NCI-H524 (cell line): Measurements from ENCODE around the gene EGLN1.
"Not testable (repeated sequence)": the region's sequence is repeated elsewhere in the genome, so short reads cannot be mapped to it uniquely, and the experiment has no call there.

Experiments used
- DNase-seq, 2 experiments: peaks; one replicate each; lab custom pipeline; 2025; lab: John Stamatoyannopoulos, UW

The EGLN1 gene

DNA sequence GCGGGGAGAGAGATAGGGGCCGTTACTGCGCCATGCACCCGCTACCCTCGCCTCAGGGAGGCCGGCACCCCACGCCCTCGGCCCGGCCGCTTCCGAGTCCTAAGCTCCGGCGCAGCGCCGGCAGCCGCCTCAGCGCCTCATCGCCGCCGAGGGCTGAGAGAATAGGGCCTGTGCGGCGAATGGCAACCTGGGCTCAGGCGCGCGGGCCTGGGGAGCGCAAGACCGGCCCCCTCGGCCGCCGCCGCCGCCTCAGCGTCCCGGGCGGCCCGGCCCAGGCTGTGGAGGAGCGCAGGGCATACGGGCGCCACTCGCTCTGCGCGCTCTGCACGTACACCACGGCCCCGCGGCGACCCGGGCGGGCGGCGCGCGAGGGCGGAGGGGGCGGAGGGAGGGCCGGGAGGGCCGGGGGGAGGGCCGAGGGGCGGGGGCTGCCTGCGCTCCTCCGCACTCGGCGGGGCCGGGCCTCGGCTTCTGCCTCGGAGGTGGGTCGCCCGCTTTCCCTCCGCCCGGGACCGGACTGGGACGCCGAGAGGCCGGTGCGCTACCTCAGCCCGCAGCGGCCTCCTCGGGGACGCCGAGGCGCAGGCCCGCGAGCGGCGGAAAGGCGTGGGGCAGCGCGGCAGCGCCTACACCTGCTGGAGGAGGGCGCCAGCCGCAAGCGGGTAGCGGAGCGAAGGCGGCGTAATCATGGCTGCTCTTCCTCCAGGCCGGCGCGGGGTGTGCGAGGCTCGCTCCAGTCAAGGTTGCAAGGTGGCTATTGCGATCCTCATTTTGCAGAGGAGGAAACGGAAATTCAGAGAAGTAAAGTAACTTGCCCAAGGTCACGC is at the start of gene EGLN1:
Gene EGLN1 (minus strand): TSS at position 317 of the 827 bp plus-strand sequence. CDS start 399 bp downstream, outside the sequence.
- DNase-seq: peak; percentile 39 to 73

DNA sequence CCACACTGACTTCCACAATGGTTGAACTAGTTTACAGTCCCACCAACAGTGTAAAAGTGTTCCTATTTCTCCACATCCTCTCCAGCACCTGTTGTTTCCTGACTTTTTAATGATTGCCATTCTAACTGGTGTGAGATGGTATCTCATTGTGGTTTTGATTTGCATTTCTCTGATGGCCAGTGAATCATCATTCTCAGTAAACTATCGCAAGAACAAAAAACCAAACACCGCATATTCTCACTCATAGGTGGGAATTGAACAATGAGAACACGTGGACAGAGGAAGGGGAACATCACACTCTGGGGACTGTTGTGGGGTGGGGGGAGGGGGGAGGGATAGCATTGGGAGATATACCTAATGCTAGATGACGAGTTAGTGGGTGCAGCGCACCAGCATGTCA is 49.4 kb upstream of the EGLN1 start:
- not testable (repeated sequence) for DNase-seq

DNA sequence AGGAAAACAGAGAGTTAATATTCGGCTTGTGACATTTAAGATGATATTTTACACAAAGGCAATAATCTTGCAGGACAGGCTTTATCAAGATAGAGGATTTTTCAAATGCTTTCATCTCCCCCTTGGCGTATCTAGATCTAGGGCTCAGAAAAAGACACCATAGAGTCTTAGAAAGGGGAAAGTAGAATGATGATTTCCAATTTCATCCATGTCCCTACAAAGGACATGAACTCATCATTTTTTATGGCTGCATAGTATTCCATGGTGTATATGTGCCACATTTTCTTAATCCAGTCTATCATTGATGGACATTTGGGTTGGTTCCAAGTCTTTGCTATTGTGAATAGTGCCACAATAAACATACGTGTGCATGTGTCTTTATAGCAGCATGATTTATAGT is 48.9 kb upstream of the EGLN1 start:
- DNase-seq: not testable (repeated sequence)

DNA sequence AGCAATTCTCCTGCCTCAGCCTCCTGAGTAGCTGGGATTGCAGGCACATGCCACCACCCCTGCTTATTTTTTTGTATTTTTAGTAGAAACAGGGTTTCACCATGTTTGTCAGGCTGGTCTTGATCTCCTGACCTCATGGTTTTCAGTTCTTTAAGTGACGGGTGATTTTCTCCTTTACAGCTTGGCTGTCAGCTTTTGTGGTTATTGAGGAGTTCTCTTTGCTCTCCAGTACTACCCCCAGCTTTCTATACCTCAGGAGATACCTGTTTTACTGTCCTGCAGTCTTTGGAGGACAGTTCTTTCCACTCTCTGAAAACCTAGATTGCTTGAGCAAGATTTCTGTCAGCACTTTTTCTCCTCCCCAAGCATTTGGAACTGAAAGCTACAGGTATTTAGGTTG is 45.9 kb upstream of the EGLN1 start:
- no peak for DNase-seq

DNA sequence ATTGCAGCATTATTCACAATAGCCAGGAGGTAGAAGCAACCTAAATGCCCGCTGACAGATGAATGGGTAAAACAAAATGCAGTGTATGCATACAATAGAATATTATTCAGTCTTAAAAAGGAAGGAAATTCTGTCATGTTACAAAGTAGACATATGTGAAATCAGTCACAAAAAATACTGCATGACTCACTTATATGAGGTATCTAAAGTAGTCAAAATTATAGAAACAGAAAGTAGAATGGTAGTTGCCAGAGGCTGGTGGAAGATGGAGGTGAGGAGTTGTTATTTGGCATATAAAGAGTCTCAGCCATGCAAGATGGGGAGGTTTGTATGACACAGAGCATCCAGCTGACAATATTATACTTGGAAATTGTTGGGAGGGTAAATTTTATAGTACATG is 43.0 kb upstream of the EGLN1 start:
- no peak for DNase-seq

DNA sequence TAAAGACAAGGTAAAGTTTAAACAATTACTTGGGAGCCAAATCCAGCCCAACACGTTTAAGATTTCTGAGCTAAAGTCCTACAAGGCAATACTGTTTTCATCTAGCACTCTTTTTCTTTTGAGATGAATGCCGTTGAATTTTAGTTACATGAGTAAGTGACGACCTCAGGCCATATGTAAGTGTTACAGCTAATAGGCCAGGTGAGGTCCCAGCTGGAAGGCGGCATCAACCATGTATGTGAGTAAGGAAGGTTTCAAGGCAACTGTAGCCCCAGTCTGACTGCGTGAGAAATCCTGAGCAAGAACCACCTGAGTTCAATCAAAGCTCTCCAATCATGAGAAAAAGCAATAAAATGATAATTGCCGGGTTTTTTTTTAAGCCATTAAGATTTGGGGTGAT is 41.5 kb upstream of the EGLN1 start:
- no peak for DNase-seq

DNA sequence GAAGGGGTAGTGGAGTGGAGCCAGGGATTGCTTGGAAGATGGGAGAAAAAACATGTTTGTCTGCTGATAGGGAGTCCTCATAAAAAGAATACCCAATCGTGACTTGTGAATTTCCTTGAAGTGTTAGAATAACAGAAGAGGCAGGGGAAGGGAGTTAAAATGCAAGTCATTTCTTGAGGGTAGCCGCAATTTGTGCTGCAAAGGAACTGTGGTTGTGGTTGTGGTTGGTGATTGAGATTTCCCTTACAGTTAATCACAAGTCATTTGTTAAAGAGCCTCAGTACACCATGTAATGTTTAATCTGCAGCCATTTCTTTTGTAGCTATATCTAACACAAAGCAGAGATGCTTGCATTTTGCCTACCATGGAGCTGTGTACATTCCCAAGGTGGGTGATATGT is 38.5 kb upstream of the EGLN1 start:
- DNase-seq: no peak

DNA sequence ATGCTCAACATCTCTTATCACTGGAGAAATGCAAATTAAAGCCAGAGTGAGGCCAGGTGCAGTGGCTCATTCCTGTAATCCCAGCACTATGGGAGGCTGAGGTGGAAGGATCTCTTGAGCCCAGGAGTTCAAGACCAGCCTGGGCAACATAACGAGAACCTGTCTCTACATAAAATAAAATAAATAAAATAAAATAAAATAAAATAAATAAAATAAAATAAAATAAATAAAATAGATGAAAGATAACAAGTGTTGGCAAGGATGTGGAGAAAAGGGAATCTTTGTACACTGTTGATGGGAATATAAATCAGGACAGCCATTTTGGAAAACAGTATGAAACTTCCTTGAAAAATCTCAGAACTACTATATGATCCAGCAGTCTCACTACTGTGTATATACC is 37.4 kb upstream of the EGLN1 start:
- not testable (repeated sequence) for DNase-seq

DNA sequence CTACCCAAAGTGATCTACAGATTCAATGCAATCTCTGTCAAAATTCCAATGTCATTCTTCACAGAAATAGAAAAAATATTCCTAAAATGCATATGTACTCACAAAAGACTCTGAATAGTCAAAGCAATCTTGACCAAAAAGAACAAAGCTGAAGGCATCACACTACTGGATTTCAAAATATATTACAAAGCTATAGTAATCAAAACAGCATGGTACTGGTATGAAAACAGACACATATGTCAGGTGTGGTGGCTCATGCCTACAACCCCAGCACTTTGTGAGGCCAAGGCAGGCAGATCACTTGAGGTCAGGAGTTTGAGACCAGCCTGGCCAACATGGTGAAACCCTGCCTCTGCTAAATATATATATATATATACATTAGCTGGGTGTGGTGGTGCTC is 35.9 kb upstream of the EGLN1 start:
- not testable (repeated sequence) for DNase-seq

DNA sequence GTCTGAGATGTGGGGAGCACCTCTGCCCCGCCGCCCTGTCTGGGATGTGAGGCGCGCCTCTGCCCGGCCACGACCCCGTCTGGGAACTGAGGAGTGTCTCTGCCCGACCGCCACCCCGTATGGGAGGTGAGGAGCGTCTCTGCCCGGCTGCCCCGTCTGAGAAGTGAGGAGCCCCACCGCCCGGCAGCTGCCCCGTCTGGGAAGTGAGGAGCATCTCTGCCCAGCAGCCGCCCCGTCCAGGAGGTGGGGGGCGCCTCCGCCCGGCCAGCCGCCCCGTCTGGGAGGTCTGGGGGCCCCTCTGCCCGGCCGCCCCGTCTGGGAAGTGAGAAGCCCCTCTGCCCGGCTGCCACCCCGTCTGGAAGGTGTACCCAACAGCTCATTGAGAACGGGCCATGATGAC is 32.0 kb upstream of the EGLN1 start:
- not testable (repeated sequence) for DNase-seq

DNA sequence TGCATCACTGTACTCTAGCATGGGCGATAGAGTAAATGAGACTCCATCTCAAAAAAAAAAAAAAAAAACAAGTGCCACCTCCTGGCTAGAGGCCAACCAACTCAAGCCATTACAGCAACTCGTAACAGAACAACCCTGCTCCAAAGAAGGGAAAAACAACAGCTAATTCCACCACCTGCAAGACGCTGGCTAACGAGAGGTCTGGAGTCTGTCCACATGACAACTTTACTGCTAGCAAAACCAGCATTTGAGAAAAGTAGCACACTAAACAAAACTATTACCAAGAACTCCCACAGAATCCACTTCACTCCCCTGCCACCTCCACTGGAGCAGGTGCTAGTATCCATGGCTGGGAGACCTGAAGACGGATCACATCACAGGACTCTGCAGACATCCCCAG is 24.1 kb upstream of the EGLN1 start:
- DNase-seq: no peak

DNA sequence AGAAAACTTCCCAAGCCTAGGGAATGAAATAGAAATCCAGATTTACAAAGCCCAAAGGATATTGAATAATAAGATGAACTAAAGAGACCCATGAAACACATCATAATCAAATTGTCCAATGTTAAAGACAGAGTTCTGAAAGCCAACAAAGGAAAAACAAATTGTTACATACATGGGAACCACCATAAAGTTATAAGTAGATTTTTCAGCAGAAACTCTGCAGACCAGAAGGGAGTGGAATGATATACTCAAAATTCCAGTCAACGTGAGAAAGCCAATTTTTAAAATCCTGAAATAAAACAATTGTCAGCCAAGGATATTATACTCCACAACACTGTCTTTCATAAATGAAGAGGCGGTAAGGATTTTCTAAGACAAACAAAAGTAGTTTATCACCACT is 22.0 kb upstream of the EGLN1 start:
- no peak for DNase-seq

DNA sequence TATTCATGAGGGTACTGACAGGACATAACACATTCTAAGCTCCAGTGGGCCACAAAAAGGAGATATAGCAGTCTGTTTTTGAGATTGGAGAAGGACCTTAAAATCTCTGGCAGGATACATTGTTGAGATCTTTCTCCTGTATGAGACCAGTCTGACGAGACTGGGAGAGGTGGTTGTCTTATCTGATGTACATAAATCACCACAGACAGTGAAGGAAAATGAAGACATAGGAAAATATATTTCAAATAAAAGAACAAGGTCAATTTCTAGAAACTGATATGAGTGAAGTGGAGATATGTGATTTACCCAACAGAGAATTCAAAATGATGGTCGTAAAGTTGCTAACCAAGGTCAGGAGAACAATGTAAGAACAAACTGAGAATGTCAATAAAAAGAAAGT is 21.3 kb upstream of the EGLN1 start:
- no peak for DNase-seq

DNA sequence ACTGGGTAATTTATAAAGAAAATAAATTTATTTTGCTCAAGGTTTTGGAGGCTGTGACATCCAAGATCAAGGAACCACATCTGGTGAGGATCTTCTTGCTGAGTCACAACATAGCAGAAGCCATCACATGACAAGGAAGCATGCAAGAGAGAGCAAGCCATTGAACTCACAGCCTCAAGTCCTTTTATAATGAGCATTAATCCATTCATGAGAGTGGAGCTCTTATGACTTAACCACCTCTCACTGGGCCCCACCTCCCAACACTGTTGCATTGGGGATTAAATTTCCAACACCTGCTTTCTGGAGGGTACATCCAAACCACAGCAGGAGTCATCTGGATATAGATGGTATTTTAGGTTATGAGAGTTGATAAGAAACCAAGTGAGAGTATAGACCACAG is 20.6 kb upstream of the EGLN1 start:
- DNase-seq: peak; percentile 28 to 66

DNA sequence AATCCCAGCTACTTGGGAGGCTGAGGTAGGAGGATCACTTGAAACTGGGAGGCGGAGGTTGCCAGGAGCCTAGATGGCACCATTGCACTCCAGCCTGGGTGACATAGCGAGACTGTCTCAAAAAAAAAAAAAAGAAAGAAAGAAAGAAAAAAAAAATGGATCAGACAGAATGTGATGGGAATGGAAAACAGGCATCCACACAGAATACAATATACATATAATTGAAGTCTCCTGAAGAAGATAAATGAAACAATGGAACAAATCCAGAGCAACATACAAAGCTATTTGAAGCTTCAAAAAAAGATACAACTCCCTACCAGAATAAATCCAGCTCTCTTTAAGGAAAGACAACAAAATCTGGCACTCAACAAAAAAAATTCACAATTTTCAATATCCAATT is 10.9 kb upstream of the EGLN1 start:
- no peak for DNase-seq

DNA sequence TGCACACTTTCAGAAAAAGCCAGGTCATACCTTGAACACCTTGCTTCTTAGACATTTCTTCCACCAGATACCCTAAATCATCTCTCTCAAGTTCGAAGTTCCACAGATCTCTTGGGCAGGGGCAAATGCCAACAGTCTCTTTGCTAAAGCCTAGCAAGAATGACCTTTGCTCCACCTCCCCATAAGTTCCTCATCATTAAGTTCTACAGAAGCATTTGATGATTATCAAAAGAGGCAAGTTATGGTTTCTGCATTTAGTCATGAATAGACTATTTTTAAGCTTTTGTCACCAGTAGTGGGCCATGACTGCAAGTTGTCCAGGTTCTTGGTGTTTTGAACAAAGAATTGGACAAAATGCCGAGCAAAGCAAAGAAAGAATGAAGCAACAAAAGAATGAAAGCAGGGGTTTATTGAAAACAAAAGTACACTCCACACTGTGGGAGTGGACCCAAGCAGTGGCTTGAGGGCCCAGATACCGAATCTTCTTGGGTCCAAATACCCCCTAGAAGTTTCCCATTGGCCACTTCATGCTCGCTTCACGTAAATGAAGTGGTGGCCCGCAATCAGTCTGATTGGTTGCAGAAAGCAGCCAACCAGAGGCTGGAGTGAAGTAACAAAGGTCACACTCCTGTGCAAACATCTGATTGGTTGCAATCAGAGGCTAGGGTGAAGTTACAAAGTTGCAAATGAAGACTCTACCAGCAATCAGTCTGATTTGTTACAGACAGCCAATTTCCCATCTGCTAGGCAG is 9.8 kb upstream of the EGLN1 start:
- no peak for DNase-seq

DNA sequence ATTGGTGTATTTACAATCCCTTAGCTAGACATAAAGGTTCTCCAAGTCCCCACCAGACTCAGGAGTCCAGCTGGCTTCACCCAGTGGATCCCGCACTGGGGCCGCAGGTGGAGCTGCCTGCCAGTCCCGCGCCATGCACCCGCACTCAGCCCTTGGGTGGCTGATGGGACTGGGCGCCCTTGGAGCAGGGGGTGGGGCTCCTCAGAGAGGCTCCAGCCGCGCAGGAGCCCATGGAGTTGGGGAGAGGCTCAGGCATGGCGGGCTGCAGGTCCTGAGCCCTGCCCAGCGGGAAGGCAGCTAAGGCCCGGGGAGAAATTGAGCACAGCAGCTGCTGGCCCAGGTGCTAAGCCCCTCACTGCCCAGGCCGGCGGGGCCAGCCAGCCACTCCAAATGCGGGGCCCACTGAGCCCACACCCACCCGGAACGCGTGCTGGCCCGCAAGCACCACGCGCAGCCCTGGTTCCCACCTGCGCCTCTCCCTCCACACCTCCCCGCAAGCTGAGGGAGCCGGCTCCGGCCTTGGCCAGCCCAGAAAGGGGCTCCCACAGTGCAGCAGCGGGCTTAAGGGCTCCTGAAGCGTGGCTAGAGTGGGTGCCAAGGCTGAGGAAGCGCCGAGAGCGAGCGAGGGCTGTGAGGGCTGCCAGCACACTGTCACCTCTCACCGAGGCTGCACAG is 8.7 kb upstream of the EGLN1 start:
- DNase-seq: not testable (repeated sequence)

DNA sequence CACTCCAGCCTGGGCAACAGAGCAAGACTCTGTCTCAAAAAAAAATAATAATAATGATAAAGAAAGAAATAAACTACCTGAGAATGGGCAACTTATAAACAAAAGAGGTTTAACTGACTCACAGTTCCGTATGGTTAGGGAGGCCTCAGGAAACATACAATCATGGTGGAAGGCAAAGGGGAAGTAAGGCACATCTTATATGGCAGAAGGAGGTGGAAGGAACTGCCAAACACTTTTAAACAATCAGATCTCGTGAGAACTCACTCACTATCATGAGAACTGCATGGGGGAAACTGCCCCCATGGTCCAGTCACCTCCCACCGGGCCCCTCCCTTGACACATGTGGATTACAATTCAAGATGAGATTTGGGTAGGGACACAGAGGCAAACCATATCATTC is 6.3 kb upstream of the EGLN1 start:
- DNase-seq: no peak

DNA sequence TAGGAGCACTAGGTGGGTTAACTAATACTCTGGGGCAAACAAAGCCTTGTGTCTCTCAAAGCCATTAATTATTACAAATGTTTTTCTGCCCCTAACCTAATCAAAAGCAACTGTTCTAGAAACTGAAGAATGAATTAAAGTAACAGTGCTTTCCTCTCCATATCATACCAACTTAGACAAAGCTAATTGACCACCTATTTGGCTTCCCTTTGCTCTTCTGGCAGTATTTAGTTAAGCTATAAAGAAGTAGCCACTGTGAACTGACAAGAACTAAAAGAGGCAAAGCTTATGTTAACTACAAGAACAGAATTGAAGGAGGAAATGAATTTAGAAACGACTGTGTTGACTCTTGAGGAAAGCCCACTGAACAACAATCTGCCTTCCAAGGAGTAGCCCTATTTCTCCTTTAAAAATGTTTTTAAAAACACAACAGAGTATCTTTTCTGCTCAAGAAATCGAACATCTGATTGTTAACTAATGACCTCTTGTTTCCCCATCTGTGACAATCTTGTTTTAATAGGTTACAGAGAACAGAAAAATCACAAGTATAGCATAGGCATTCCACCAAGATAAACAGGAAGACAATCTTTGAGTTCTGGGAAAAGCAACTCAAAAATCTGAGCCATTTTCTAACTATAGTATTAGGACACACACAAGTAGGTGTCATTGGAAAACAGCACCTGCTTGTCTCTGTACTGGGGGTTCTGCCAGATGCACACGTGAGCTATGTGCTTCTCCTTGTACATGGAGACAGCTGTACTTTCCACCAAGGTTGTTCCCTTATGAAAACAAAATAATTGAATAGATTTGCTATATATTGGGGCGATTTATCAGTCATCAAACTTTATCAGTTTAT is 3.1 kb upstream of the EGLN1 start:
- no peak for DNase-seq

DNA sequence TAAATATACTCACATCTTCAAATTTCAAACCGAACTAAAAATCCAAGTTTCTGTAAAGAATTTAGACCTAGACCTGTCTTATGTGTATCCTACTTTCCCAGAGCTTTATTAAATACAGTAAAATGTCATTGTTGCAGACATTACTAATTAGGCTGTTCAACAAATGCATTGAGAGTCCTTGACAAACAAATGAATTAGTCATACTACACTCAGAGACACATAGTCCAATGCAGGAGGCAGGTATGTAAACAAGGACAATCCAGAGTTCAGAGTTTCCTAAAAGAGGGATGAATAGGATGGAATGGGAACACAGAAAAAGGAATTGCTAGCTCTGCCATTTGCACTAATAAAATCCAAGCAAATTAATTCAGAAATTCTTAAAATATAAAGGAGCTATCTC is 1.6 kb upstream of the EGLN1 start:
- no peak for DNase-seq

DNA sequence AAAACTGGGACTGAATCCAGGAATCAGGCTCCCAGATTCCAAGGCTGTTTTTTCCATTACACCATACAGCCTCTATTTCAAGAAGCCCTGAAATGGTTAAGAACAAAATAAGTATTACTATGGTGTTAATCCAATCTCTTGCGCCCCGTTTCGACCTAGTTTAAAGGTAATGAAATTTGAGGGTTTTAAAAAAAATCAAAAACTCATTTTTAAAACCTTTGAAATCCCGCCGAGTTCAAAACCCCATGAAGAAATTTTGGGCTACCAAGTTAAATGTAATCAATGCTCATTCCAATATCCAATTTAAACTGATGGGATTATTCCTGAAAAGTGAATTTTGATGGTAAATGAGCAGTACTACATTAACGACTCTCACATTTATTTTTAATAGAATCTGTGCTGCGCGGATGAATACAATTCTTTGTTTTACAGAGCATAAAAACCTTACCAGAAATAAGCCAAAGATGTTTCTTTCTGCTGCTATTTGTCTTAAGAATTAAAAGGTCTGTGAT is 767 bp upstream of the EGLN1 start:
- no peak for DNase-seq

DNA sequence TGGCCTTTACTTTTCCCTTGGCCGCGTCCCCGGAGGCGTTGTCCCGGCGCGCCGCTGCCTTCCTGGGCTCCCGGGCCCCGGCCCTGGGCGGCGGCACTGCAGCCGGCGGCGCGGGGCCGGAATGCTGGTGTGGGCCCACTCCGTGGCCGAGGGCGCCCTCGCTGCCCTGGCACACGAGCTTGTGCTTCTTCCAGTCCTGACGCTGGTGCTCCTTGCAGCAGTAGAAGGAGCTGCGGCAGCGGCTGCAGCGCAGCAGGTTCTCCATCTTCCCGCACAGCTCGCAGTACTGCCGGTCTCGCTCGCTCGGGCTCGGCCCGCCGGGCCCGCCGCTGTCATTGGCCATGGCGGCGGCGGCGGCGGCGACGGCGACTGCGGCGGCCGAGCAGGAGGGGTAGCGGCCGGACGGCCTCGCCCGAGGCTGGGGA is 529 bp downstream of the EGLN1 start:
- DNase-seq: peak in 1 of 2 experiments; percentile 16
